CD4-positive, alpha-beta T cell treated with Interleukin-4 for 1 hour (primary cell): ENCODE data around the gene CCDC182.

Experiments used
- DNase-seq, 2 donors: peaks; one replicate each; pipeline ENCODE4 v3.0.0-alpha.2; 2020 to 2022

Gene CCDC182

GRCh38 chr17:57726213-57726790 lies 18.8 kb downstream of the CCDC182 start:
- DNase-seq, result no peak

- DNase-seq, result no peak
These were observed 20.4 kb downstream of the CCDC182 start for GRCh38 chr17:57724729-57725125.

- no peak for DNase-seq
These were observed 20.9 kb downstream of the CCDC182 start for GRCh38 chr17:57724026-57724728.

- DNase-seq, result no peak
These were observed 21.6 kb downstream of the CCDC182 start for GRCh38 chr17:57723427-57724025.

GRCh38 chr17:57722704-57723043 lies 22.4 kb downstream of the CCDC182 start:
- no peak for DNase-seq

GRCh38 chr17:57721967-57722703 lies 23.0 kb downstream of the CCDC182 start:
- no peak for DNase-seq

GRCh38 chr17:57720386-57721035 lies 24.6 kb downstream of the CCDC182 start:
- DNase-seq, result no peak

- no peak for DNase-seq
These were observed 26.2 kb downstream of the CCDC182 start for GRCh38 chr17:57718878-57719277.

- no peak for DNase-seq
These were observed 29.1 kb downstream of the CCDC182 start for GRCh38 chr17:57715981-57716380.

- no peak for DNase-seq
These were observed 30.4 kb downstream of the CCDC182 start for GRCh38 chr17:57714665-57715180.

- DNase-seq, result no peak
These were observed 32.0 kb downstream of the CCDC182 start for GRCh38 chr17:57713140-57713539.

GRCh38 chr17:57708410-57708809 lies 36.7 kb downstream of the CCDC182 start:
- no peak for DNase-seq

- no peak for DNase-seq
These were observed 37.2 kb downstream of the CCDC182 start for GRCh38 chr17:57707892-57708291.

GRCh38 chr17:57706761-57707160 lies 38.3 kb downstream of the CCDC182 start:
- no peak for DNase-seq

- DNase-seq, result no peak
These were observed 39.0 kb downstream of the CCDC182 start for GRCh38 chr17:57705921-57706695.

GRCh38 chr17:57704448-57704847 lies 40.7 kb downstream of the CCDC182 start:
- DNase-seq, result no peak

- no peak for DNase-seq
These were observed 41.8 kb downstream of the CCDC182 start for GRCh38 chr17:57703273-57703672.

- no peak for DNase-seq
These were observed 44.0 kb downstream of the CCDC182 start for GRCh38 chr17:57701124-57701523.

GRCh38 chr17:57699751-57700219 lies 45.3 kb downstream of the CCDC182 start:
- no peak for DNase-seq

GRCh38 chr17:57697891-57698711 lies 47.0 kb downstream of the CCDC182 start:
- DNase-seq, result no peak

- DNase-seq, result no peak
These were observed 47.9 kb downstream of the CCDC182 start for GRCh38 chr17:57697197-57697596.
